Measurements from ENCODE around the gene FAIM2.

GRCh38 chr12:49944046-49944445 is 40.3 kb upstream of the FAIM2 start:
- TF ChIP-seq, protein P1, sequence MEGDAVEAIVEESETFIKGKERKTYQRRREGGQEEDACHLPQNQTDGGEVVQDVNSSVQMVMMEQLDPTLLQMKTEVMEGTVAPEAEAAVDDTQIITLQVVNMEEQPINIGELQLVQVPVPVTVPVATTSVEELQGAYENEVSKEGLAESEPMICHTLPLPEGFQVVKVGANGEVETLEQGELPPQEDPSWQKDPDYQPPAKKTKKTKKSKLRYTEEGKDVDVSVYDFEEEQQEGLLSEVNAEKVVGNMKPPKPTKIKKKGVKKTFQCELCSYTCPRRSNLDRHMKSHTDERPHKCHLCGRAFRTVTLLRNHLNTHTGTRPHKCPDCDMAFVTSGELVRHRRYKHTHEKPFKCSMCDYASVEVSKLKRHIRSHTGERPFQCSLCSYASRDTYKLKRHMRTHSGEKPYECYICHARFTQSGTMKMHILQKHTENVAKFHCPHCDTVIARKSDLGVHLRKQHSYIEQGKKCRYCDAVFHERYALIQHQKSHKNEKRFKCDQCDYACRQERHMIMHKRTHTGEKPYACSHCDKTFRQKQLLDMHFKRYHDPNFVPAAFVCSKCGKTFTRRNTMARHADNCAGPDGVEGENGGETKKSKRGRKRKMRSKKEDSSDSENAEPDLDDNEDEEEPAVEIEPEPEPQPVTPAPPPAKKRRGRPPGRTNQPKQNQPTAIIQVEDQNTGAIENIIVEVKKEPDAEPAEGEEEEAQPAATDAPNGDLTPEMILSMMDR (IDR thresholded peaks at IDR 0.05), result no peak
- TF ChIP-seq TCF7 (CRISPR knock-in tag; IDR thresholded peaks at IDR 0.05; ENCODE audit: low read depth), result no peak
- TF ChIP-seq FOXP1 (CRISPR knock-in tag; IDR thresholded peaks at IDR 0.05; ENCODE audit: borderline replicate concordance), result no peak
- TF ChIP-seq, protein P2, sequence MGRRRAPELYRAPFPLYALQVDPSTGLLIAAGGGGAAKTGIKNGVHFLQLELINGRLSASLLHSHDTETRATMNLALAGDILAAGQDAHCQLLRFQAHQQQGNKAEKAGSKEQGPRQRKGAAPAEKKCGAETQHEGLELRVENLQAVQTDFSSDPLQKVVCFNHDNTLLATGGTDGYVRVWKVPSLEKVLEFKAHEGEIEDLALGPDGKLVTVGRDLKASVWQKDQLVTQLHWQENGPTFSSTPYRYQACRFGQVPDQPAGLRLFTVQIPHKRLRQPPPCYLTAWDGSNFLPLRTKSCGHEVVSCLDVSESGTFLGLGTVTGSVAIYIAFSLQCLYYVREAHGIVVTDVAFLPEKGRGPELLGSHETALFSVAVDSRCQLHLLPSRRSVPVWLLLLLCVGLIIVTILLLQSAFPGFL (CRISPR knock-in tag; IDR thresholded peaks at IDR 0.05; ENCODE audit: borderline replicate concordance), result no peak
- no peak for TF ChIP-seq ZNF121 (CRISPR knock-in tag; IDR thresholded peaks at IDR 0.05)
- no peak for TF ChIP-seq ATF2 (CRISPR knock-in tag; IDR thresholded peaks at IDR 0.05; ENCODE audit: borderline replicate concordance, low read depth)
- TF ChIP-seq USF2 (CRISPR knock-in tag; IDR thresholded peaks at IDR 0.05), result no peak
